Activated CD8-positive, alpha-beta T cell treated with anti-CD3 and anti-CD28 coated beads for 36 hours (primary cell): ENCODE data around the gene SMG7. TPM values are rescaled to one million over a fixed set of nuclear protein-coding genes. Genes with fewer than 3 reads are reported as not detected.

Experiments
- ATAC-seq: fragments of 200-7000 bp; cut with Tn5 transposase; one replicate; pipeline ENCODE4 v1.10.0; 2021; ENCODE audit warnings: mild to moderate bottlenecking, moderate library complexity
- CTCF ChIA-PET: fragments of 350-600 bp; sonication (Branson Sonifier 250); formaldehyde crosslinking; loops from one replicate; lab custom pipeline; 2021; ENCODE audit warnings: antibody characterized with exemption; lab: Charles Lee
- POLR2A ChIA-PET: fragments of 350-600 bp; sonication (Branson Sonifier 250); formaldehyde crosslinking; loops from one replicate; lab custom pipeline; 2021; ENCODE audit warnings: antibody characterized with exemption; lab: Charles Lee
- DNase-seq: peaks from one replicate; pipeline ENCODE4 v3.0.0-alpha.2; 2020
- H3K27ac Mint-ChIP-seq: one replicate; pipeline ENCODE4 v1.8.0; 2021; ENCODE audit warnings: mild to moderate bottlenecking, mixed read lengths
- H3K27me3 Mint-ChIP-seq: one replicate; pipeline ENCODE4 v1.8.0; 2021; ENCODE audit warnings: mixed read lengths
- H3K36me3 Mint-ChIP-seq: one replicate; pipeline ENCODE4 v1.8.0; 2021; ENCODE audit warnings: low read depth, mixed read lengths
- H3K4me1 Mint-ChIP-seq: one replicate; pipeline ENCODE4 v1.8.0; 2021; ENCODE audit warnings: low read depth, mixed read lengths
- H3K4me3 Mint-ChIP-seq: one replicate; pipeline ENCODE4 v1.8.0; 2021; ENCODE audit warnings: mild to moderate bottlenecking, moderate library complexity, mixed read lengths
- H3K9me3 Mint-ChIP-seq: one replicate; pipeline ENCODE4 v1.8.0; 2021; ENCODE audit warnings: mixed read lengths
- intact Hi-C: fragments of 100-400 bp; cut with micrococcal nuclease; formaldehyde crosslinking; loops from one replicate; pipeline ENCODE4 v1.10.0; 2022
- total RNA-seq, 2 experiments: library from RNA; stranded (reverse); gene quantifications; one replicate each; pipeline ENCODE4 v1.2.3, GENCODE V29; 2021
- TF ChIP-seq, protein P1 (sequence below): fragments of 200-600 bp; IDR thresholded peaks from one replicate; pipeline ENCODE4 v1.8.0; 2022; ENCODE audit warnings: antibody characterized with exemption, mild to moderate bottlenecking

SMG7 gene
- total RNA-seq, 2 experiments from 2014 or later, result 59.2 to 59.5 TPM

DNA sequence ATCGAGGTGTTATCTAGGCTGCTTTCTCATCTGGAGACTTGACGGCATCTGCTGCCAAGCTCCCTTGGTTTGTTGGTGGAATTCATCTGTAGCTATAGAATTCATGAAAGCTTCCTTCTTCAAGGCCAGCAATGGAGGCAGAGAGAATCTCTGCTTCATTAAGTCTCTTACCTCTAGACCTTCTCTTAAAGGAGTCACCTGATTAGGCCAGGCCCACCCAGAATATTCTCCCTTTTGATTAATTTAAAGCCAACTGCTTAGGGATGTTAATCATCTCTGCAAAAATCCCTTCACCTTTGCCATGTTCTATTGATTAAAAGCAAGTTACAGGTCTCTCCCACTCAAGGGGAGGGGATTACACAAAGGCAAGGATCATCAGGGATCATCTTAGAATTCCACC, 123.2 kb downstream of the SMG7 start:
- TF ChIP-seq, protein P1, sequence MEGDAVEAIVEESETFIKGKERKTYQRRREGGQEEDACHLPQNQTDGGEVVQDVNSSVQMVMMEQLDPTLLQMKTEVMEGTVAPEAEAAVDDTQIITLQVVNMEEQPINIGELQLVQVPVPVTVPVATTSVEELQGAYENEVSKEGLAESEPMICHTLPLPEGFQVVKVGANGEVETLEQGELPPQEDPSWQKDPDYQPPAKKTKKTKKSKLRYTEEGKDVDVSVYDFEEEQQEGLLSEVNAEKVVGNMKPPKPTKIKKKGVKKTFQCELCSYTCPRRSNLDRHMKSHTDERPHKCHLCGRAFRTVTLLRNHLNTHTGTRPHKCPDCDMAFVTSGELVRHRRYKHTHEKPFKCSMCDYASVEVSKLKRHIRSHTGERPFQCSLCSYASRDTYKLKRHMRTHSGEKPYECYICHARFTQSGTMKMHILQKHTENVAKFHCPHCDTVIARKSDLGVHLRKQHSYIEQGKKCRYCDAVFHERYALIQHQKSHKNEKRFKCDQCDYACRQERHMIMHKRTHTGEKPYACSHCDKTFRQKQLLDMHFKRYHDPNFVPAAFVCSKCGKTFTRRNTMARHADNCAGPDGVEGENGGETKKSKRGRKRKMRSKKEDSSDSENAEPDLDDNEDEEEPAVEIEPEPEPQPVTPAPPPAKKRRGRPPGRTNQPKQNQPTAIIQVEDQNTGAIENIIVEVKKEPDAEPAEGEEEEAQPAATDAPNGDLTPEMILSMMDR, result no peak

DNA sequence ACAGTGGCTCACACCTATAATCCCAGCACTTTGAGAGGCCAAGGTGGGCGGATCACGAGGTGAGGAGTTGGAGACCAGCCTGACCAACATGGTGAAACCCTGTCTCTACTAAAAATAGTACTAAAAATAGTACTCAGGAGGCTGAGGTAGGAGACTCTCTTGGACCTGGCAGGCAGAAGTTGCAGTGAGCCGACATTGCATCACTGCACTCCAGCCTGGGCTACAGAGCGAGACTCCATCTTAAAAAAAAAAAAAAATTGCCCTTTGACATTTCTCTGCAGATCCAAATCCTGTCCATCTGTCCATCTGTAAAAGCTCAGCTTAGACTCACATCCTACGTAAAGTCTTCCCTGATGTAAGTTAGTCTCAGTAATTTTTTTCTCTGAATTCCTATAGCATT, 124.2 kb downstream of the SMG7 start:
- H3K27me3 Mint-ChIP-seq, result peaks cover 2% of the 10 kb centered on the region
- ChIA-PET POLR2A (no interaction called here), CTCF (no interaction called here)
- no peaks in the 10 kb centered on the region for H3K36me3 Mint-ChIP-seq
- no peaks in the 10 kb centered on the region for H3K9me3 Mint-ChIP-seq
- TF ChIP-seq, protein P1, result no peak
- H3K27ac Mint-ChIP-seq, result no peak overlapping the region
- H3K4me1 Mint-ChIP-seq, result peaks cover 23% of the 10 kb centered on the region
- DNase-seq (no peak), ATAC-seq (no peak)
- H3K4me3 Mint-ChIP-seq, result no peak overlapping the region
- intact Hi-C loops, result no loop called here

More for the DNA sequence above, 123.2 kb downstream of the SMG7 start:
- Mint-ChIP-seq H3K9me3 (no peaks in the 10 kb centered on the region), H3K36me3 (no peaks in the 10 kb centered on the region), H3K27me3 (peaks cover 2% of the 10 kb centered on the region), H3K4me1 (peaks cover 31% of the 10 kb centered on the region), H3K4me3 (no peak overlapping the region), H3K27ac (no peak overlapping the region)
- POLR2A ChIA-PET, result no interaction called here
- ATAC-seq, result no peak
- CTCF ChIA-PET, result no interaction called here
- DNase-seq, result no peak
- intact Hi-C loops, result no loop called here

DNA sequence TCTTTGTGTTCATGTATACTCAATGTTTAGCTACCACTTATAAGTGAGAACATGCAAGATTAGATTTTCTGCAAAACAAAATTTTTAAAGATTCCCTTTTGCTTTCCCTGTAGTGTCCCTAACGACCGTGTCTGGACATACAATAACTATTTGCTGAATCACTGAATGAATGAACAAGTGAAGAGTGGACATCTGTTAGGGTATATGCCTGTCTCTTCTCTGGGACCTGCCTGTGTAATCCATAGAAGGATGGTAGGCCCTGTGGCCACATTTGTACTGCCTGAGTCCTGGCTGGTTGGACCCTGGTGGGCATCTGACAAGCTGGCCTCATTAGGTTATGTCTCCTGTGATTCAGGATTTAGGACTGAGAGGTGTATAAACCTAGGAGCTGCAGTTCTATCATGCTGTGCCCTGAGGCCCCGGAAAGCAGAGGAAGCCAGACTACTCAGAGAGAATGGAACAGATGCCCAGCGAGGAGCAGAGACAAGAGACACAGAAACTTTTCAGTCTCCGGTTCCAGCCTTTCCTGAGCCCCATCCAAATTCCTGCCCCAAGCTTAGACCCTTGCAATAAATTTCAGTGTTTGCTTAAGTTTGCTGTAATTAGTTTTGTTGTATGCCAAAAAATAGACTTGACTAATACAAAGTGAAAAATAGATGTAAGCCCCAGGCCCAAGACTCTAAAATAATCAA, 125.5 kb downstream of the SMG7 start:
- POLR2A ChIA-PET, result no interaction called here
- TF ChIP-seq, protein P1, result no peak
- no peak overlapping the region for H3K27ac Mint-ChIP-seq
- H3K4me1 Mint-ChIP-seq, result peaks cover 15% of the 10 kb centered on the region
- no peaks in the 10 kb centered on the region for H3K36me3 Mint-ChIP-seq
- no peak for ATAC-seq
- intact Hi-C loops, result no loop called here
- CTCF ChIA-PET, result interaction anchor here (1.0 to 1.7 kb wide), 2 partner anchors 21 to 58 kb away, joined by 3 to 7 read pairs; no protein-coding TSS in a partner anchor
- H3K9me3 Mint-ChIP-seq, result no peaks in the 10 kb centered on the region
- peaks cover 2% of the 10 kb centered on the region for H3K27me3 Mint-ChIP-seq
- DNase-seq, result no peak
- H3K4me3 Mint-ChIP-seq, result no peak overlapping the region

DNA sequence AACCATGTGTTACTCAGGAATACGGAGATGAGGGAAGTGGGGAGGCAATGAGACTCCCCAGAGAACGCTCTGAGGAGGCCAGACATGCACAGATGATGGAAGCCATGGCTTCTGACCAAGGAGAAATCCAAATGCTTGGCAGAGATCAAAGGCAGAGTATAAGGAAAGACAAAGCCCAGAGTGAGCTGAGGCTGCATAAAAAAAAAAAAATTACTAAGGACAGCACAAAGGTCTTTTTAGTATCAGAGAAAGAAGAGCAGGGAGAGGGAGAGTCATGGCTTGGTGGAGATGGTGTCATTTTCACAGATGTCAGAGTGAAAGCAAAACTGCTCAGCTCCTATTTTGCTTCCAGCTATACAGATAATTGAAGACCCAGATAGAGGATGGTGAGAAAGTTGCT, 126.1 kb downstream of the SMG7 start:
- Mint-ChIP-seq H3K27me3 (peaks cover 2% of the 10 kb centered on the region), H3K4me3 (no peak overlapping the region), H3K4me1 (peaks cover 10% of the 10 kb centered on the region), H3K9me3 (no peaks in the 10 kb centered on the region), H3K36me3 (no peaks in the 10 kb centered on the region), H3K27ac (no peak overlapping the region)
- peak; percentile 67 for ATAC-seq
- TF ChIP-seq, protein P1, result no peak
- no peak for DNase-seq
- ChIA-PET POLR2A (no interaction called here), CTCF (interaction anchor here (1.0 to 1.8 kb wide), 5 partner anchors 21 to 86 kb away, joined by 3 to 7 read pairs (median 4); no protein-coding TSS in a partner anchor)
- intact Hi-C loops, result no loop called here

DNA sequence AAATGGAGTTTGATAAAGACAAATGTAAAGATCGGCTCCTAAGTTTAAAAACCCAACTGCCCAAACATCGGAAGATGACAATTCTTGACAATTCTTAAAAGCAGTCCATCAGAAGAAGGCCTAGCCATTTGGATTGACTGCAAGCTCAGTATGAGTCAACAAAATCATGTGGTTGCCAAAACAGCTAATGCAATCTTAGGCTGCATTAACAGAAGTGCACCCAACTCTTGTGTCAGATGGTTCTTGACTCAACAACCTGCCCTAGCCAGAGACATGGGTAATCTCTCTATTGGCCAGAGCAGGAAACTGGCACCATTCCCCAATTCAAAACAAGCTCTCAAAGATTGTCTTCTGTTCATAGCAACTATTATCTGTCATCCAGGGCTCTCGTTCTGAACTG, 127.8 kb downstream of the SMG7 start:
- Mint-ChIP-seq H3K9me3 (no peaks in the 10 kb centered on the region), H3K4me3 (no peak overlapping the region), H3K4me1 (peaks cover 12% of the 10 kb centered on the region), H3K27ac (no peak overlapping the region), H3K27me3 (no peaks in the 10 kb centered on the region), H3K36me3 (no peaks in the 10 kb centered on the region)
- intact Hi-C loops, result no loop called here
- CTCF ChIA-PET, result interaction anchor here (1.0 to 1.8 kb wide), 2 partner anchors 22 to 34 kb away, joined by 3 to 5 read pairs; no protein-coding TSS in a partner anchor
- TF ChIP-seq, protein P1, result no peak
- ATAC-seq, result no peak
- POLR2A ChIA-PET, result no interaction called here
- DNase-seq, result no peak
